Loucy (cell line): ENCODE data around the gene LRRTM2.

Source experiments
- EZH2phosphoT487 ChIP-seq: fragments of 200-600 bp; IDR thresholded peaks from 2 replicates; pipeline ENCODE4 v1.6.1; 2018; ENCODE audit warnings: antibody characterized with exemption, mild to moderate bottlenecking, moderate library complexity, borderline replicate concordance
- TF ChIP-seq, protein P1 (sequence below): fragments of 200-600 bp; sonication (generic); conservative IDR thresholded peaks from 2 replicates; pipeline ENCODE4 v1.5.1; 2014; ENCODE audit warnings: mild to moderate bottlenecking, antibody characterized with exemption, low read length

DNA sequence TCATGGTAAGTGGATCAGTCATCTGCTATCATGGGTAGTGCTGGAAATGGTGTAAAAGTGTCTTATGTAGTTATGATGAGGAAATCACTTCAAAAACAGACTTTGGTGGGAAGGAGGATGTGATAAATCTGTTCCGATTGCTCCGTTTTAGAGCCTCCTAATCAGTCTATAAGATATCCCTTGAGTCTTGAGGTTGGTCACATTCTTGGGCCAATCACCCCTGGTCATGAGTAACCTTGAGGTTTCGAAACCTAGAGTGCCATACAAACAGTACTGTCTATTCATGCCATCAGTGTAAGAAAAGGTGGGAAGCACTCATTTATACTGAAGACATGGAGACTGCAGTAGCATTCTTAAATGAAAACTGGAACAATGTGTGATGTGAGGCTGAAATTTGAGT is 45.8 kb downstream of the LRRTM2 start:
- TF ChIP-seq, protein P1, sequence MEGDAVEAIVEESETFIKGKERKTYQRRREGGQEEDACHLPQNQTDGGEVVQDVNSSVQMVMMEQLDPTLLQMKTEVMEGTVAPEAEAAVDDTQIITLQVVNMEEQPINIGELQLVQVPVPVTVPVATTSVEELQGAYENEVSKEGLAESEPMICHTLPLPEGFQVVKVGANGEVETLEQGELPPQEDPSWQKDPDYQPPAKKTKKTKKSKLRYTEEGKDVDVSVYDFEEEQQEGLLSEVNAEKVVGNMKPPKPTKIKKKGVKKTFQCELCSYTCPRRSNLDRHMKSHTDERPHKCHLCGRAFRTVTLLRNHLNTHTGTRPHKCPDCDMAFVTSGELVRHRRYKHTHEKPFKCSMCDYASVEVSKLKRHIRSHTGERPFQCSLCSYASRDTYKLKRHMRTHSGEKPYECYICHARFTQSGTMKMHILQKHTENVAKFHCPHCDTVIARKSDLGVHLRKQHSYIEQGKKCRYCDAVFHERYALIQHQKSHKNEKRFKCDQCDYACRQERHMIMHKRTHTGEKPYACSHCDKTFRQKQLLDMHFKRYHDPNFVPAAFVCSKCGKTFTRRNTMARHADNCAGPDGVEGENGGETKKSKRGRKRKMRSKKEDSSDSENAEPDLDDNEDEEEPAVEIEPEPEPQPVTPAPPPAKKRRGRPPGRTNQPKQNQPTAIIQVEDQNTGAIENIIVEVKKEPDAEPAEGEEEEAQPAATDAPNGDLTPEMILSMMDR, result no peak
- no peak for TF ChIP-seq EZH2phosphoT487
